Urinary bladder (tissue), 4 donors: ENCODE measurements around the gene GJD2. TPM values are rescaled to one million over a fixed set of nuclear protein-coding genes. Genes with fewer than 3 reads are reported as not detected.

Source experiments
- DNase-seq: peaks from one replicate; pipeline ENCODE4 v3.0.0-alpha.2; 2015; ENCODE audit errors: extremely low spot score
- H3K27ac ChIP-seq: one replicate; pipeline ENCODE4 v1.5.1; 2013; ENCODE audit warnings: low read depth, mild to moderate bottlenecking, moderate library complexity
- H3K36me3 ChIP-seq: one replicate; pipeline ENCODE4 v1.6.1; 2013; ENCODE audit warnings: mild to moderate bottlenecking, moderate library complexity; ENCODE audit not compliant: insufficient read depth
- H3K4me1 ChIP-seq: one replicate; pipeline ENCODE4 v1.6.1; 2013; ENCODE audit warnings: mild to moderate bottlenecking, moderate library complexity; ENCODE audit not compliant: insufficient read depth
- H3K4me3 ChIP-seq: one replicate; pipeline ENCODE4 v1.5.1; 2013; ENCODE audit warnings: low read depth, low read length
- WGBS: extraction: QIAGEN DNeasy Blood & Tissue Kit; methylation state at CpG from one replicate; pipeline ENCODE4 v1.1.7; 2013; 5-methylcytosine and 5-hydroxymethylcytosine counted together
- polyA plus RNA-seq: library from polyadenylated mRNA; stranded (reverse); fragments of 200-250 nt; gene quantifications from one replicate; pipeline ENCODE4 v1.2.3, GENCODE V29; 2013
- total RNA-seq: library from RNA; depleted of rRNA; stranded (reverse); fragments of >200 nt; gene quantifications from one replicate; pipeline ENCODE4 v1.2.3, GENCODE V29; 2014
- donor health status: healthy with polysubstance abuse.
- donor health status: healthy.

The GJD2 gene
- total RNA-seq (0.16 TPM), polyA plus RNA-seq (not detected)

GRCh38 chr15:34754674-34755418 lies at the start of gene GJD2:
Gene GJD2, minus strand, starts transcription at chr15:34754998. Its CDS starts 510 bp downstream, at chr15:34754488.
- Histone ChIP-seq H3K4me1 (no peaks in the 10 kb centered on the region), H3K27ac (no peak within 1 kb of the TSS), H3K4me3 (peak within 1 kb of the TSS; percentile 37), H3K36me3 (no peaks in the 10 kb centered on the region)
- DNase-seq: no peak
- WGBS: under 1% methylated on average over 81 of the region's 81 CpGs

- no peak for DNase-seq
- Histone ChIP-seq H3K4me3 (no peak overlapping the region), H3K27ac (no peak overlapping the region), H3K36me3 (no peaks in the 10 kb centered on the region), H3K4me1 (no peaks in the 10 kb centered on the region)
- 59% methylated on average over 2 of the region's 2 CpGs for WGBS
Measured at GRCh38 chr15:34804113-34804512, 49.3 kb upstream of the GJD2 start.

GRCh38 chr15:34802803-34803750 lies 48.3 kb upstream of the GJD2 start:
- H3K4me1 ChIP-seq: no peaks in the 10 kb centered on the region
- DNase-seq: no peak
- no peak overlapping the region for H3K4me3 ChIP-seq
- H3K27ac ChIP-seq: no peak overlapping the region
- 74% methylated on average over 7 of the region's 7 CpGs for WGBS
- no peaks in the 10 kb centered on the region for H3K36me3 ChIP-seq

DNA sequence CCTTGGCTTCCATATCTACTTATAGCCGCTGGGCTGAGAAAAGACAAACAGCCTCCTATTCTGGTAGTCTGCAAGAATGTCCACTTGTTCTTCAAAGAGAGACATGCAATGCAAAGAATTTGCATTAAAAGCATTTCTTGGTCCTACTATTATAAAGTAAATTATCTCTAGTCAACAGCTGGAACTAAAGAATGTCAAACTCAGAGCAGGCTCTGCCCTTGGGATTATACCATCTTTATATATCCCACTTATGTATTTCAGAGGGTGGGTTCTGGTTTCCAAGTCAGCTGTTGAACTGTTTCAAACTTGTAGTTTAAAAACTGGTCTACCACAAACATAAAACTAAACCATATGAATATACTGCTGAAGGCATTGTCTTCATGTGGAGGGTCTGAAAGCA lies 47.6 kb upstream of the GJD2 start:
- Histone ChIP-seq H3K4me3 (no peak overlapping the region), H3K27ac (no peak overlapping the region), H3K4me1 (no peaks in the 10 kb centered on the region), H3K36me3 (no peaks in the 10 kb centered on the region)
- DNase-seq: no peak
- 86% methylated on average over 1 of the region's 1 CpG for WGBS

- no peak overlapping the region for H3K27ac ChIP-seq
Measured at GRCh38 chr15:34799149-34800101, 44.6 kb upstream of the GJD2 start.

DNA sequence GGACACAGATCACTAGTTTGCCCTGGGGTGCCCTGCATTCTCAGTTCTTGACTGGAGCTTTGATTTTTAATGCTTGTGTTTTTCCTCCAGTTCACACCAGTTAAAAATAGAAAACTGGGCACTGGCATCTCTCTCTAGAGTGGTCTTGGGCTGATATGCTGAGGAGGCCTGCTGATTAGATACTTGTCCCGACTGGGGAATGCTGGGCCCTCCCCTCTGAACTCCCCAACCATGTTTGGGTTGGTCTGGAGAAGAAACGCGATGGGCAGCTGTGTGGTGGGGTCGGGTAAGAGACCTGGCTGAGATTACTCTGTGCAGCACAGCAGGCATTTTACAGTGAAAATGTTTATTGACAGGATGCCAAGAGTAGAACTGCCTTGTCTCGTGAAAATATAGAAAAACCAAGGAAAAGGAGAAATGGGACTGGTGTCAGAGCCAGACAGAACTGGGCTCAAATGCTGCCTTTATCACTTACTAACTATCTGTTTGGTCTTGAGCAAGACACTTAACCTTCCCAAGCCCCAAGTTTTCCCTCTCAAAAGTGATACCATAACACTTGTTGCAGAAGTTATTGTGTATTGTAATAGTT lies 42.1 kb upstream of the GJD2 start:
- no peak overlapping the region for H3K4me3 ChIP-seq
- peaks cover 3% of the 10 kb centered on the region for H3K4me1 ChIP-seq
- no peak overlapping the region for H3K27ac ChIP-seq
- DNase-seq: no peak
- no peaks in the 10 kb centered on the region for H3K36me3 ChIP-seq
- WGBS: 27% methylated on average over 5 of the region's 5 CpGs

More at GRCh38 chr15:34799149-34800101, 44.6 kb upstream of the GJD2 start:
- Histone ChIP-seq H3K36me3 (no peaks in the 10 kb centered on the region), H3K4me3 (no peak overlapping the region), H3K4me1 (peaks cover 3% of the 10 kb centered on the region)
- WGBS: 21% methylated on average over 16 of the region's 16 CpGs
- DNase-seq: no peak

- Histone ChIP-seq H3K4me3 (no peak within 1 kb of the TSS), H3K27ac (no peak within 1 kb of the TSS), H3K4me1 (peaks cover 3% of the 10 kb centered on the region), H3K36me3 (no peaks in the 10 kb centered on the region)
- no peak for DNase-seq
- 9% methylated on average over 44 of the region's 44 CpGs for WGBS
Measured at GRCh38 chr15:34795267-34796081, 40.7 kb upstream of the GJD2 start, which contains the start of gene ACTC1. Gene ACTC1, minus strand, starts transcription at chr15:34795549. Its CDS starts 741 bp downstream, at chr15:34794808.

- WGBS: 15% methylated on average over 33 of the region's 33 CpGs
- Histone ChIP-seq H3K4me3 (no peak overlapping the region), H3K27ac (no peak overlapping the region), H3K36me3 (no peaks in the 10 kb centered on the region), H3K4me1 (peaks cover 3% of the 10 kb centered on the region)
- DNase-seq: no peak
Measured at GRCh38 chr15:34794590-34795206, 39.9 kb upstream of the GJD2 start.

DNA sequence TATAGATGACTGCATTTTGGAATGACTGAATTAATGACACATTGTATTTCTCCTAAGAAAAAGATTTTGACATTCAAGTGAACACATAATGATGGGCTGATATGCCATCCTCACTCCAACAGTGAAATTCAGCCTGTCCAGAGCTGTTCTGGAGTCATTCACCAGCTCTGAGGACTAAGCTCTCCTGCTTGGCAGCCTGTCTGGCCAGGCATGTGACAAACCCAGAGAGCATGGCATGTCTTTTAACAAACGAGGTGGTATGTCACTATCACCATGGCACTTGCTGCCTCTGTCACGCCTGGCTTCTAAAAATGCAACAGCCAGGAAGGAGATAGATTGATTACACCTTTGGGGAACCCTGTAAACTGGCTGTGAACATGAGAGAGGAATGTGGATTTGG lies 39.1 kb upstream of the GJD2 start:
- H3K4me1 ChIP-seq: peaks cover 3% of the 10 kb centered on the region
- H3K4me3 ChIP-seq: no peak overlapping the region
- no peaks in the 10 kb centered on the region for H3K36me3 ChIP-seq
- whole genome bisulfite sequencing: 37% methylated on average over 2 of the region's 2 CpGs
- no peak overlapping the region for H3K27ac ChIP-seq
- no peak for DNase-seq

DNA sequence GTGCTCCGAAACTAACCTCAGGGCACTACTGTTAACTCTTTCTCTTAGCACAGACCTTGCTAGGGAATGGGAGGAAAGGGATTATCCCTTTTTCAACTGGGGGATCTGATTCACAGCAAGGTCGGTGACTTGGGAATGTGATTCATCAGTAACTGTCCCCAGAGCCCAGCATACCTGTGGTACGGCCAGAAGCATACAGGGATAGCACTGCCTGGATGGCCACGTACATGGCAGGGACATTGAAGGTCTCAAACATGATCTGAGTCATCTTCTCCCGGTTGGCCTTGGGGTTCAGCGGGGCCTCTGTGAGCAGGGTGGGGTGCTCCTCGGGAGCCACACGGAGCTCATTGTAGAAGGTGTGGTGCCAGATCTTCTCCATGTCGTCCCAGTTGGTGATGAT lies 38.3 kb upstream of the GJD2 start:
- H3K4me3 ChIP-seq: no peak overlapping the region
- WGBS: 65% methylated on average over 9 of the region's 9 CpGs
- H3K36me3 ChIP-seq: no peaks in the 10 kb centered on the region
- peaks cover 3% of the 10 kb centered on the region for H3K4me1 ChIP-seq
- no peak overlapping the region for H3K27ac ChIP-seq
- DNase-seq: no peak

- no peak overlapping the region for H3K27ac ChIP-seq
- H3K36me3 ChIP-seq: no peaks in the 10 kb centered on the region
- WGBS: 58% methylated on average over 3 of the region's 3 CpGs
- DNase-seq: no peak
- H3K4me1 ChIP-seq: peaks cover 3% of the 10 kb centered on the region
- no peak overlapping the region for H3K4me3 ChIP-seq
Measured at GRCh38 chr15:34791701-34792100, 36.9 kb upstream of the GJD2 start.

- DNase-seq: no peak
- no peaks in the 10 kb centered on the region for H3K36me3 ChIP-seq
- no peak overlapping the region for H3K4me3 ChIP-seq
- no peaks in the 10 kb centered on the region for H3K4me1 ChIP-seq
- H3K27ac ChIP-seq: no peak overlapping the region
- WGBS: 66% methylated on average over 6 of the region's 6 CpGs
Measured at GRCh38 chr15:34790121-34790520, 35.3 kb upstream of the GJD2 start.
